Mesenchymal stem cell (in vitro differentiated cells and primary cell): ENCODE data around the gene PPFIBP2.

Experiments used
- DNase-seq: peaks from one replicate; pipeline ENCODE4 v3.0.0-alpha.2; 2013
- H2AFZ ChIP-seq: one replicate; pipeline ENCODE4 v1.6.1; 2013; ENCODE audit warnings: low read depth, mild to moderate bottlenecking, control low read depth, inconsistent platforms, low read length, moderate library complexity
- H2AK5ac ChIP-seq: 2 replicates; pipeline ENCODE4 v1.6.1; 2013; ENCODE audit warnings: low read length, moderate library complexity, mild to moderate bottlenecking, inconsistent platforms; ENCODE audit not compliant: severe bottlenecking
- H2BK120ac ChIP-seq: one replicate; pipeline ENCODE4 v1.6.1; 2013; ENCODE audit warnings: low read depth, mild to moderate bottlenecking, inconsistent platforms, low read length, moderate library complexity
- H2BK12ac ChIP-seq, 2 experiments: one replicate each; pipeline ENCODE4 v1.6.1; 2013; ENCODE audit warnings: inconsistent platforms in 2 of 2, low read length in 2 of 2, mild to moderate bottlenecking in 2 of 2, moderate library complexity in 2 of 2, control low read depth in 1 of 2
- H2BK15ac ChIP-seq: one replicate; pipeline ENCODE4 v1.6.1; 2013; ENCODE audit warnings: mild to moderate bottlenecking, low read depth, inconsistent platforms; ENCODE audit not compliant: poor library complexity, severe bottlenecking
- H2BK5ac ChIP-seq: 2 replicates; pipeline ENCODE4 v1.6.1; 2013; ENCODE audit warnings: low read depth, mild to moderate bottlenecking, low read length, control low read depth, inconsistent platforms; ENCODE audit not compliant: poor library complexity, severe bottlenecking
- H3K14ac ChIP-seq, 2 experiments: one replicate each; pipeline ENCODE4 v1.6.1; 2013; ENCODE audit warnings: inconsistent platforms in 2 of 2, low read length in 2 of 2, control low read depth in 1 of 2, mild to moderate bottlenecking in 1 of 2, moderate library complexity in 1 of 2
- H3K18ac ChIP-seq, 2 experiments: one replicate each; pipeline ENCODE4 v1.6.1; 2013; ENCODE audit warnings: inconsistent platforms in 2 of 2, low read length in 2 of 2, control low read depth in 1 of 2, low read depth in 1 of 2, mild to moderate bottlenecking in 1 of 2
- H3K23ac ChIP-seq, 2 experiments: one replicate each; pipeline ENCODE4 v1.6.1; 2013; ENCODE audit warnings: inconsistent platforms in 2 of 2, low read length in 2 of 2, mild to moderate bottlenecking in 2 of 2, moderate library complexity in 2 of 2, control low read depth in 1 of 2
- H3K27ac ChIP-seq: 2 replicates; pipeline ENCODE4 v1.5.1; 2013; ENCODE audit warnings: mild to moderate bottlenecking, moderate library complexity, low read length, control low read depth, inconsistent platforms; ENCODE audit not compliant: poor library complexity, severe bottlenecking
- H3K27me3 ChIP-seq, 2 experiments: 2 replicates each; pipeline versions ENCODE4 v1.6.1 to v1.7.0; 2013; ENCODE audit warnings: low read length in 2 of 2, mild to moderate bottlenecking in 2 of 2, moderate library complexity in 2 of 2, control low read depth in 1 of 2, inconsistent platforms in 1 of 2; ENCODE audit not compliant: control insufficient read depth in 1 of 2, insufficient read depth in 1 of 2
- H3K36me3 ChIP-seq, 2 experiments: 2 replicates each; pipeline versions ENCODE4 v1.6.1 to v1.7.0; 2013; ENCODE audit warnings: low read length in 2 of 2, control low read depth in 1 of 2, inconsistent platforms in 1 of 2, low read depth in 1 of 2, mild to moderate bottlenecking in 1 of 2; ENCODE audit not compliant: insufficient read depth in 2 of 2, control insufficient read depth in 1 of 2
- H3K4ac ChIP-seq, 2 experiments: one replicate each; pipeline ENCODE4 v1.6.1; 2013; ENCODE audit warnings: inconsistent platforms in 2 of 2, low read length in 2 of 2, mild to moderate bottlenecking in 2 of 2, moderate library complexity in 2 of 2, control low read depth in 1 of 2, low read depth in 1 of 2
- H3K4me1 ChIP-seq: 2 replicates; pipeline ENCODE4 v1.6.1; 2013; ENCODE audit warnings: low read depth, low read length, control low read depth; ENCODE audit not compliant: control insufficient read depth, insufficient read depth
- H3K4me2 ChIP-seq: 2 replicates; pipeline ENCODE4 v1.6.1; 2013; ENCODE audit warnings: low read length, mild to moderate bottlenecking, inconsistent platforms; ENCODE audit not compliant: poor library complexity, severe bottlenecking
- H3K4me3 ChIP-seq, 2 experiments: 2 replicates each; pipeline versions ENCODE4 v1.5.1 to v1.7.0; 2013; ENCODE audit warnings: low read length in 2 of 2, mild to moderate bottlenecking in 2 of 2, control low read depth in 1 of 2, low read depth in 1 of 2; ENCODE audit not compliant: insufficient read depth in 1 of 2
- H3K79me1 ChIP-seq: replicated peaks from 2 replicates; pipeline ENCODE4 v1.6.1; 2013; ENCODE audit warnings: mild to moderate bottlenecking, control low read depth, low read length, inconsistent platforms; ENCODE audit not compliant: poor library complexity, severe bottlenecking
- H3K9ac ChIP-seq: 2 replicates; pipeline ENCODE4 v1.7.0; 2013; ENCODE audit warnings: mild to moderate bottlenecking, low read length, moderate library complexity
- H3K9me3 ChIP-seq: 2 replicates; pipeline ENCODE4 v1.7.0; 2013; ENCODE audit warnings: mild to moderate bottlenecking, low read length; ENCODE audit not compliant: control insufficient read depth
- H4K8ac ChIP-seq: one replicate; pipeline ENCODE4 v1.6.1; 2013; ENCODE audit warnings: inconsistent platforms, mild to moderate bottlenecking, low read length, moderate library complexity
- H4K91ac ChIP-seq: one replicate; pipeline ENCODE4 v1.6.1; 2013; ENCODE audit warnings: mild to moderate bottlenecking, low read length, inconsistent platforms
- WGBS: methylation state at CpG from one replicate; pipeline ENCODE4 v1.1.7; 2013; ENCODE audit warnings: mixed read lengths; 5-methylcytosine and 5-hydroxymethylcytosine counted together

The PPFIBP2 gene

GRCh38 chr11:7501894-7502293 lies 11.9 kb upstream of the PPFIBP2 start:
- no peak overlapping the region for H2BK5ac ChIP-seq
- no peak overlapping the region for H4K8ac ChIP-seq
- H2BK12ac ChIP-seq: no peak overlapping the region
- no peak overlapping the region for H3K4ac ChIP-seq
- no peak overlapping the region for H2BK120ac ChIP-seq
- H4K91ac ChIP-seq: no peak overlapping the region
- H3K36me3 ChIP-seq: peaks cover 0 to 63% of the 10 kb centered on the region in 2 experiments
- no peak overlapping the region for H3K23ac ChIP-seq
- no peak for DNase-seq
- 88% methylated on average over 4 of the region's 4 CpGs for WGBS
- H2BK15ac ChIP-seq: no peak overlapping the region
- no peaks in the 10 kb centered on the region for H3K4me1 ChIP-seq
- H3K18ac ChIP-seq: no peak overlapping the region
- H3K4me3 ChIP-seq: no peak overlapping the region
- no peak overlapping the region for H3K9ac ChIP-seq
- H3K14ac ChIP-seq: no peak overlapping the region
- no peak overlapping the region for H2AK5ac ChIP-seq
- no peak overlapping the region for H3K27ac ChIP-seq
- H3K27me3 ChIP-seq: peaks cover 0 to 4% of the 10 kb centered on the region in 2 experiments
- H3K79me1 ChIP-seq: no peaks in the 10 kb centered on the region
- no peak overlapping the region for H3K4me2 ChIP-seq
- no peaks in the 10 kb centered on the region for H3K9me3 ChIP-seq
- H2AFZ ChIP-seq: no peak overlapping the region

GRCh38 chr11:7506243-7506642 lies 7.6 kb upstream of the PPFIBP2 start:
- H2AFZ ChIP-seq: no peak overlapping the region
- no peak overlapping the region for H3K27ac ChIP-seq
- no peak overlapping the region for H2AK5ac ChIP-seq
- no peak overlapping the region for H3K18ac ChIP-seq
- H3K9me3 ChIP-seq: no peaks in the 10 kb centered on the region
- H3K23ac ChIP-seq: no peak overlapping the region
- no peak overlapping the region for H3K4ac ChIP-seq
- peaks cover 0 to 16% of the 10 kb centered on the region in 2 experiments for H3K27me3 ChIP-seq
- no peaks in the 10 kb centered on the region for H3K79me1 ChIP-seq
- no peak overlapping the region for H4K91ac ChIP-seq
- no peak overlapping the region for H2BK15ac ChIP-seq
- peak overlapping the region in 1 of 2 experiments; percentile 65 for H3K14ac ChIP-seq
- H3K9ac ChIP-seq: no peak overlapping the region
- no peak overlapping the region for H3K4me3 ChIP-seq
- H4K8ac ChIP-seq: no peak overlapping the region
- no peak overlapping the region for H2BK5ac ChIP-seq
- H2BK12ac ChIP-seq: no peak overlapping the region
- no peak overlapping the region for H3K4me2 ChIP-seq
- DNase-seq: no peak
- 96% methylated on average over 2 of the region's 3 CpGs for WGBS
- H3K4me1 ChIP-seq: no peaks in the 10 kb centered on the region
- H3K36me3 ChIP-seq: peaks cover 0 to 52% of the 10 kb centered on the region in 2 experiments
- no peak overlapping the region for H2BK120ac ChIP-seq

- H3K27me3 ChIP-seq: peaks cover 0 to 16% of the 10 kb centered on the region in 2 experiments
- no peak overlapping the region for H2BK5ac ChIP-seq
- no peak overlapping the region for H3K14ac ChIP-seq
- no peaks in the 10 kb centered on the region for H3K79me1 ChIP-seq
- H4K8ac ChIP-seq: no peak overlapping the region
- H3K4ac ChIP-seq: no peak overlapping the region
- H3K9ac ChIP-seq: no peak overlapping the region
- WGBS: 100% methylated on average over 2 of the region's 3 CpGs
- no peak overlapping the region for H3K18ac ChIP-seq
- no peak overlapping the region for H3K4me3 ChIP-seq
- no peak for DNase-seq
- H2BK12ac ChIP-seq: no peak overlapping the region
- no peak overlapping the region for H2AK5ac ChIP-seq
- peaks cover 0 to 41% of the 10 kb centered on the region in 2 experiments for H3K36me3 ChIP-seq
- no peak overlapping the region for H3K4me2 ChIP-seq
- no peak overlapping the region for H2AFZ ChIP-seq
- no peak overlapping the region for H3K27ac ChIP-seq
- no peak overlapping the region for H4K91ac ChIP-seq
- peaks cover 4% of the 10 kb centered on the region for H3K4me1 ChIP-seq
- H2BK120ac ChIP-seq: no peak overlapping the region
- no peaks in the 10 kb centered on the region for H3K9me3 ChIP-seq
- no peak overlapping the region for H3K23ac ChIP-seq
- H2BK15ac ChIP-seq: no peak overlapping the region
Measured at GRCh38 chr11:7508087-7508486, 5.7 kb upstream of the PPFIBP2 start.

- Histone ChIP-seq H3K79me1 (no peaks in the 10 kb centered on the region), H4K91ac (no peak overlapping the region), H2BK12ac (no peak overlapping the region), H3K4ac (no peak overlapping the region), H3K9ac (no peak overlapping the region), H3K4me1 (peaks cover 12% of the 10 kb centered on the region), H3K4me3 (no peak overlapping the region), H2BK15ac (no peak overlapping the region), H3K36me3 (peaks cover 0 to 27% of the 10 kb centered on the region in 2 experiments), H3K27me3 (peaks cover 0 to 23% of the 10 kb centered on the region in 2 experiments), H3K18ac (no peak overlapping the region), H2AK5ac (no peak overlapping the region), H3K4me2 (no peak overlapping the region), H3K27ac (no peak overlapping the region), H3K9me3 (no peaks in the 10 kb centered on the region), H4K8ac (no peak overlapping the region), H2AFZ (no peak overlapping the region), H2BK5ac (no peak overlapping the region), H2BK120ac (no peak overlapping the region), H3K14ac (no peak overlapping the region), H3K23ac (no peak overlapping the region)
- DNase-seq: no peak
- 79% methylated on average over 2 of the region's 2 CpGs for WGBS
Measured at GRCh38 chr11:7509966-7510365, 3.8 kb upstream of the PPFIBP2 start.
